ENCODE measurements around the gene PDS5B. TPM values are rescaled to one million over a fixed set of nuclear protein-coding genes. Genes with fewer than 3 reads are reported as not detected.

Gene PDS5B
- total and polyA plus RNA-seq, 10 of the 15 experiments (the other 5 are each of a cell fraction or from before 2014, with no cell fraction given): 15.4 to 55.3 (median 30.7) TPM

- ChIA-PET POLR2A (no interaction called here), CTCF (interaction anchor here (1.4 kb wide), 1 partner anchor 11 kb away, joined by 3 read pairs; no protein-coding TSS in a partner anchor), SMC1A (ENCODE audit: uncharacterized antibody, unreplicated experiment) (interaction anchor here (1.1 kb wide), 1 partner anchor 12 kb away, joined by 5 read pairs; no protein-coding TSS in a partner anchor), RAD21 (ENCODE audit: unreplicated experiment) (no interaction called here)
- peaks cover 4% of the 10 kb centered on the region; the same call in 1 of the 2 replicates for H3K4me1 ChIP-seq (ENCODE audit: control insufficient read depth, insufficient read depth, low read length)
- H3K36me3 ChIP-seq (ENCODE audit: control insufficient read depth in 2 of 2, insufficient read depth in 2 of 2, low read length in 1 of 2): peaks cover 3 to 11% of the 10 kb centered on the region in 2 experiments
- H3K4me3 ChIP-seq: no peak overlapping the region
- DNase-seq (ENCODE audit: low read depth, low spot score) (no peak), ATAC-seq (no peak), FAIRE-seq (no peak)
- intact Hi-C loops (cut with micrococcal nuclease; ENCODE audit: unreplicated experiment): no loop called here
- no peaks in the 10 kb centered on the region for H3K79me2 ChIP-seq (ENCODE audit: control insufficient read depth, insufficient read depth, low read length)
- no peak overlapping the region for H3K4me2 ChIP-seq (ENCODE audit: control insufficient read depth, insufficient read depth)
- no peaks in the 10 kb centered on the region for H3K27me3 ChIP-seq (replicated peaks in 1 of 2; ENCODE audit: control insufficient read depth in 2 of 2, insufficient read depth in 2 of 2, low read length in 1 of 2)
- no peaks in the 10 kb centered on the region; the same call in 2 of the 3 replicates for H3K9me3 ChIP-seq (replicated peaks; ENCODE audit: control insufficient read depth, insufficient read depth, low read length)
- in situ Hi-C loops (cut with MboI): no loop called here
- H3K27ac ChIP-seq (ENCODE audit: control insufficient read depth, insufficient read depth): no peak overlapping the region
- no peak overlapping the region for H3K9ac ChIP-seq (ENCODE audit: control insufficient read depth, insufficient read depth, low read length)
- no peaks in the 10 kb centered on the region for H4K20me1 ChIP-seq (ENCODE audit: control insufficient read depth, insufficient read depth)
- no peak overlapping the region for H2AFZ ChIP-seq (ENCODE audit: control insufficient read depth, low read depth, low read length)
- no TSS peak for BruUV-seq (replicated peaks)
- WGBS (ENCODE audit: insufficient coverage, insufficient replicate concordance, low lambda C conversion rate, missing lambda C conversion rate): 98% methylated on average over 2 of the region's 2 CpGs
- TF ChIP-seq FOS (IDR thresholded peaks at IDR 0.05; ENCODE audit: borderline replicate concordance, extremely low read depth, insufficient read length) (no peak), EED (IDR thresholded peaks at IDR 0.05; ENCODE audit: low read depth) (no peak), CUX1 (IDR thresholded peaks at IDR 0.05; ENCODE audit: insufficient replicate concordance, low read depth, low read length) (no peak), WRNIP1 (IDR thresholded peaks at IDR 0.05; ENCODE audit: borderline replicate concordance, low read depth, low read length) (no peak), PAX5 (IDR thresholded peaks at IDR 0.05; ENCODE audit: borderline replicate concordance, low read depth, low read length) (no peak), RCOR1 (conservative IDR thresholded peaks at IDR 0.05; ENCODE audit: low read depth, low read length) (no peak), NFYA (IDR thresholded peaks at IDR 0.05; ENCODE audit: borderline replicate concordance, low read depth, low read length) (no peak), FOXK2 (IDR thresholded peaks at IDR 0.05) (no peak), MTA2 (IDR thresholded peaks at IDR 0.05; ENCODE audit: low read depth) (no peak), BCL11A (IDR thresholded peaks at IDR 0.05; ENCODE audit: low read depth, low read length) (no peak), STAT1 (conservative IDR thresholded peaks at IDR 0.05) (no peak), BRCA1 (IDR thresholded peaks at IDR 0.05; ENCODE audit: low read depth, low read length) (no peak), RELB (IDR thresholded peaks at IDR 0.05; ENCODE audit: low read depth) (no peak), TCF7 (IDR thresholded peaks at IDR 0.05; ENCODE audit: borderline replicate concordance) (no peak), PRDM15 (CRISPR knock-in tag; IDR thresholded peaks at IDR 0.05) (no peak), MTA3 (IDR thresholded peaks at IDR 0.05; ENCODE audit: borderline replicate concordance, low read length) (no peak)
Observed at GRCh38 chr13:32748305-32748704, 162.1 kb downstream of the PDS5B start.

All from GM12878 (cell line).